GM21723 (cell line): ENCODE results near the gene LCP1.
"Not testable (repeated sequence)": the region's sequence is repeated elsewhere in the genome, so short reads cannot be mapped to it uniquely, and the experiment has no call there.

ENCODE experiments used
- ATAC-seq: cut with Tn5 transposase; IDR thresholded peaks from one replicate; pipeline ENCODE4 v1.9.1; 2021; ENCODE audit warnings: mild to moderate bottlenecking, moderate library complexity; ENCODE audit not compliant: unreplicated experiment

The LCP1 gene

DNA sequence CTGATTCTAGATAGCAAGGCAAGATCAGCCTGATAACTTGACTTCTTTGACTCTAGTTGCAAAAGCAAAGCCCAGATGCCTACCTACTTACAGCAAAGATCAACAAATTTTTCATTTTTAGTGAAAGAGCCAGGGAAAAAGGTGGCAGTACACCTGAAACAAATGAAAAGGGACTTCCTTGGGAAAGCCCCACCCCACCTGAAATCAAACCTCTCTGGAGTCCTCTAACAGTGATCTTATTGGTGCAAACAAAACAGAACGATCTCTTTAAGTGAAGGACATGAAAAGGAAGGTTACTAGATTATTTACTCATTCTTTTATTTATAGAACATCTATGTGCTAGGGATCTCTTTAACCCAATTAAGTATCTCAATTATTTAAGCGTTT is 507 bp upstream of the LCP1 start:
- ATAC-seq: peak; percentile 17

DNA sequence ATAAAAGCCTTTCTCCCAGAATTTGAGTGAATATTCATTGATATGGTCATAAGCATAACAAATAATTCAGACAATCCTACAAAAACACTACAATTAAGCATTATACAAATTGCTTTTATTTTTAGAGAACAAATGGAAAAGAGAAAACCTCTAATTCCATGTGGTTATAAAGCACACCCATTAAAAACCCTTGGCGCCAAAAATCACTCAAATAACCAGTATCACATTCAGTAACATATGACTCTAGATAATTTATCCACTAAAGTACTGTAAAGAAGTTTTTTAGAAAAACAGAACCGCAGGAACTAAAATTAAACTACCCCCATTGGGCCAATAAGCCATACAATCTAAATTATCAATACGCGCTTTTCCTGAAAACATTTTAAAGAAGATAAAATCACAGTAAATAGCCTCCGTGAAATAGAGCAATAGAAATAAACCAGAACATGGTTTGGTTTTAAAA is 569 bp downstream of the LCP1 start:
- ATAC-seq: no peak

DNA sequence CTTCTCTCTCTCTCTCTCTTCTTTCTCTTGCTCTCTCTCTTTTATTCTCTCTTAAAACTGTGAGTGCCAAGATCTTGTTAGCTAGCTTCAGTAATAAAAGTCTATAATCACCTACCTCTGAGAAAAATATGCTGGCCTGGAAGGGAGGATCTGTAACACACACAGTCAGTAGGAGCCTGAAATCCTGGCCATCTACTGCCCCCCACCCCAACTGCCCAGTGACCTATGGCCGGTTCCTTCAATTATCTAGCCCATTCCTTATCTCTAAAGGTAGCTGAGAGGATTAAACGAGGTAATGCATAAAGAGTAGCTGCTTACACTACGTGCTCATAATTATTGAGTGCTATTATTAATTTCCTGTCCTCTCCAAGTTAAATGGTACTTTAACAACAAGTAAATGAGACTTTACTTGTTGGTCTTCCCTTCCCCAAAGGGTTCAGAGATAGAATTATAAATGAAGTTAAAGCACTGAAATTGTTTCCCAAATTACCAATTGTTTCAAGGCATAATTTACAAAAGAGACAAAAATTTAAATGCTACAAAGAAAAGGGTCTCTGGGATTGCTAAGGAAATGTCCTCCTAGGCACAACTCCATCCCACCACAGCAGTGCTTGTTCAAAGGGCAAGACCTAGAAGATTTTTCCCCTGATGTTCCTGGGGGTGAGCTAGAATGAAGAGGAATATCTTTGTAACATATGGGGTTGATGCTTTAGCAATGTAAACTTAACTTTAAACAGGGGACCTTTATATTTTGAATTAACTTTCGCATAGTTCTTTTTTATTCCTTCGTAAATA is 1.8 kb downstream of the LCP1 start:
- ATAC-seq: no peak

- no peak for ATAC-seq
Observed at GRCh38 chr13:46179491-46179908, 2.5 kb downstream of the LCP1 start.

GRCh38 chr13:46178821-46179220 is 3.2 kb downstream of the LCP1 start:
- no peak for ATAC-seq

DNA sequence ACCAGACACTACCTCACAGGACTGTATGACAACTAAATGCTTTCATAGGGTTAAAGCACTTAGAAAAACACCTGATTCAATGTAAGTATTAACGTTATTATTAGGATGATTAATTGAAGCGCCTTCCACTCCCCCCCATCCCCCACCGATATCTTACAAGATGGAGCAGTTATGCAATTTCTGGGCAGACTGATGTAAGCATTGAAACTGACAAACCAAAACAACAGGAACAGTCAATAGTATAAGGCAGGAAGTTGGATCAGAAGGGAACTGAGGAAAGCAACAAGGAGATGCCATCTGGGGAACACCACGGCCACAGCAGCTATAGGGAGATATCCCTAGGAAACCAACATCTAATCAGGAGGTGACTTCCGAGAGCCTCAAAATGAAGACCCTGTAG is 3.8 kb downstream of the LCP1 start:
- no peak for ATAC-seq

DNA sequence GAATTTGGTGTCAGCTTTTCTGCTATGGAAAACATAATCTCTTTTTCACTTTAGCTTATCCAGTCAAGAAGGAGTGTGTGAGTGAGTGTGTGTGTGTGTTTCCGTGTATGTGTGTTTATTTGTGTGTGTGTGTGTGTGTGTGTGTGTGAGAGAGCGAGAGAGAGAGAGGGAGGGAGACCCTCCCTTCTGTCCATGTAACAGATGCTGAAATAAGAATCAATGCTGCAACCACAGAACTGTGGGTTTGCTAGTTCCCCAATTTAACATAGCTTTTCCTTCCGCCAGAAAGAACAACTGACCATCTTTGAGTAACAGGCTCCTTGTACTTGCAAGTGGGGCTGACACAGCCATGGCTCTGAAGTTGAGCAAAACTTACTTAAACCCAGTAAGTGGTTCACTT is 5.2 kb downstream of the LCP1 start:
- ATAC-seq: peak; percentile 44

- ATAC-seq: no peak
Observed at GRCh38 chr13:46173656-46174055, 8.3 kb downstream of the LCP1 start.

- ATAC-seq: no peak
Observed at GRCh38 chr13:46172531-46172991, 9.4 kb downstream of the LCP1 start.

- ATAC-seq: no peak
Observed at GRCh38 chr13:46171739-46172138, 10.2 kb downstream of the LCP1 start.

- ATAC-seq: no peak
Observed at GRCh38 chr13:46171217-46171616, 10.8 kb downstream of the LCP1 start.

DNA sequence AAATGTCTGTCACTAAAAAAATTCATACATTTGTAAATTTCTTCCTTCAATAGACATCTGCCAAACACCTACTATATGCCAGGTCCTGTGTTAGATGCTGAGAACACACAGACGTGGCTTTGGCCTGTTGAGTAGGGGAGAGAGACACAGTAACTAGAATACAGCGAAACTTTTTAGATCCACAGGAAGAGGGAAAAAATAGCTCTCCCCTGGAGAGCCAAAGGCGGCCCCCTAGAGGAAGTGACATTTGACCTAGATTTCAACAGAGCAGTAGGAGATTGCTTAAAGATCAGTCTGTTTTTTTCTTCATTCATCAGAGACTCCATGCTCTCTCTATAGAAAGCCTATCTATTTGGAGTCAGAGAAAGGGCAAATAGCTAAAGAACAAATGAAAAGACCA is 11.3 kb downstream of the LCP1 start:
- ATAC-seq: no peak

DNA sequence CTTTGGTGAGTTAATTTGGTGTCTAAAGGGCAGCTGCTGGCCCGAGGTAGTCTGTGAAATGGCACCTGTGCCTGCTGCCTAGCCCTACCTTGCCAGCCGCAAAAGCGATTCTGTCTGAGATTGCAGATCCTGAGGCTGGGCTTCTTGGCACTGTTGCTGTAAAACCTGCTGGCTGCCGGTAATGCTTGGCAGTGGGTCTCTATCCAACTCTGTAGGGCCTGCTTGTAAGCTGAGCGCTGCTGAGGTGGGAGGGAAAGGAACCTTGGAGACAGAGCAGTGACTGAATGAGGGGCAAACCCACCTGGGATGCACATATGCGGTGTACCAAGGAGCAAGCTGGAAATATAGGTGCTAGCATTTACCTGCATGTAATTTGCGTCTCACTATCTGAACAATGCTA is 11.7 kb downstream of the LCP1 start:
- ATAC-seq: no peak

- no peak for ATAC-seq
Observed at GRCh38 chr13:46169758-46170157, 12.2 kb downstream of the LCP1 start.

GRCh38 chr13:46168783-46169182 is 13.2 kb downstream of the LCP1 start:
- no peak for ATAC-seq

DNA sequence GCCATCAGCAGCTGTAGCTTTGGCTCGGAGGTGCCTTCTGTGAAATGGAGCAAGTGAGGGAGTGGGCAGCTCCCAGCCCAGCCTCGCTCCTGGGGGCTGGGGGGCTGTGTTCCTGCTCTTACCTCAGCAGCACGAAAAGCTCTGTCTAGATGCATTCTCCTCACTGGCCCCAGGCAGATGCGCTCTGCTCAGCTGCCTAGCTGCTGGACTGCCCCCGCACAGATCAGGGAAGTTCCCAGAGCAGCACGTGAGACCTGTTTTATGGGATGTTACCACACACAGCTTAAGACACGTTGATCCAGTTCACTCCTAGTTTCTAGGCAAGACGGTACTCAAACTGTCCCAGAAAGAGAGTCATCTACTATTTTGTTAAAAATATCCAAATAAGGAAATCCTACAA is 13.6 kb downstream of the LCP1 start:
- ATAC-seq: peak; percentile 46

DNA sequence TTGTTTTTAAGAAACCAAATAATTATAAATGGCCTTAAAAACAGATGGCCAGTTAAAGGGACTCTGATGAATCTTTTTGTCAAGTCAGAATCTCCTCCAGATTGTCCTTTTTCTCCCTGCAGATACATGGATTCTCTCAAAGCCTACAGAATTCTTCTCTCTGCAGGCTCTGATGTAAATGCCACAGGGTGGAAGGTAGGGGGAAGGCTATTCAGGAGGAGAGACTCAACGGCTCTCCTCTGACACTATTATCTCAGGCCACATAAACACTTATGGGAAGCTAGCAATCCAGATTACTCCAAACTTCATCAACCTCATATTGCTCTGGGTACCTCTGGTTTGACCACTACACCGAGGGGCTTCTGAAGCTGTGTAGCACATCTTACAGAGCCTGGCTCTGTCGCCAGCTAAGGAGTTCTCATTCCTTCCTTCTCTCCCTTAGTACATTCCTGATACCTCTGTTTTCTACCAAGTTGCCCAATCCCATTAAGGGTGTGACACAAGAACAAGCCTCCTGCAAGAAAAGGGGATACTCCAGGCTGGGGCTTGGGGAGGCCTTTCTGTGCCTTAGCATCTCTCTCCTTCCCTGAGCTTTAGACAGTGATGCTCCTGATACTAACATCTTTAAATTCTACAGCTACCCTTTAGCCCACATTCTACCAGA is 14.9 kb downstream of the LCP1 start:
- no peak for ATAC-seq

GRCh38 chr13:46166224-46166584 is 15.8 kb downstream of the LCP1 start:
- ATAC-seq: peak; percentile 8

DNA sequence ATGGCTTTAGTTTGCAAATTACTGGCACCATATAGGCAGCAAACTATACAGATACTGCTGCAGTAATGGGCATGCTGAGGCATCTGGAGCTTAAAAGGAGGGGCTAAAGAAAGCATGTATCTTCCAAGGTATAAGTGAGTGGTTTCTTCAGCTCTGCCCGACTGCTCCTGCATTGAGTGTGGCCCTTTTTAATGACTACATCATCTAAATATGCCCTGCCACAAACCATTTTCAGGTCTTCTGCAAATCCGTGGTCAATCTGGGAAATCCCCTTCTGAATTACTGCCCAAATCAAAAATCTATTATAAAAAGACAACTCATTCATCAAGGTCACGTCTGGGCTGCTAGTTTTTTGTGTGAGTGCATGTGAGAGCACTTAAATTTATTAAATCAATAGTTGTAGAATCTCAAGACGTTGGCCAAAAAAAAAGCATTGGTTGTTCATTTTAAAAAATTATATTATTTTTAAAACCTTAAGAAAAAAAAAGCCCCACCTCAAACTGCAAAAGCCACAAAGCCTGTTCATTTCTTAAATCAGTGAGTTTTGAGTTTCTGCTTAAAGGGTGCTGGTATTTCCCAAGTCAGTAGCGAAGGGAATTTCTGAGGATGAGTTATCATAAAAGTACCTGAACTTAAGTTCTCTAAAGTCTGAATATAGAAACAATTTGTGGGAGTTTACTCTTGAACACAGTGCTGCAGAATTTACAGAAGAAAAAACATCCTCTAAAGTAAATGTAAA is 16.3 kb downstream of the LCP1 start:
- peak; percentile 47 for ATAC-seq

DNA sequence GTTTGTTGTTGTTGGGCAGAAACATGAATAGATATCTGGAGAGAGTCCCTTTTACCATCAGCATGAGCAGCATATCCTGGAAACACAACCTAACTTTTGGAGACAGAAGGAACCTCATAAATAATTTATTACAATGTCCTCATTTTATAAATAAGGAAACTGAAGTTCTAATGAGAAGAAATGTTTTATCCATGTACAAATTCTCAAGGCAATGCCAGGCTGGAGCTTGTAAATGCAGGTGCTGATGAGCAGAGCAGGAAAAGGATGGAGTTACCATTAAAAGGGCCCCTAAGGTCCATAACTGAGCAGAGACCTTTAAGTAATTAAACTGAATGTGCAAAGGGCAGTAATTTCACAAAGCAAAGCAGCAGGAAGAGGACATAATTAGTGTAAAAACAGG is 17.3 kb downstream of the LCP1 start:
- ATAC-seq: no peak

GRCh38 chr13:46162741-46163140 is 19.2 kb downstream of the LCP1 start:
- ATAC-seq: not testable (repeated sequence)
